Measurements from ENCODE around the gene PGBD5.

The PGBD5 gene

DNA sequence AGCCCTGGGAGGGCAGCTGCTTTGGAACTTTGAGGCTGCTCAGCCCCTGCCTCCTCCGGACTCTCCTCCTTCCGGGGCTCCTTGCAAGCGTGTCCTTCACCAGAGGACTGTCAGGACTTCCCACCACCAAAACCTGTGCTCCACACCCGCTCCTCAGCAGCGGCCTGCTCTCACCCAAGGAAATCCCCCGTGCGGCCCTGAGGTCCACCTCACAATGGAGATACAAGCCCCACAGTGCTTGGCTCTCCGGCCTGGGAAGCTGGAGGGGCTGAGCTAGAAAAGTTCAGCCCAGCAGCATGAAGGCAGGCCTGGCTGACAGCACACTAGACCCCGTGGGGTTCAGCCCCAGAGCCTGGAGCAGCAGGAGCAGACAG is 33.6 kb downstream of the PGBD5 start:
- DNase-seq = no peak
- H3K4me1 ChIP-seq (ENCODE audit: control extremely low read depth in 1 of 4, control insufficient read depth in 4 of 4, insufficient read depth in 4 of 4, low read length in 3 of 4) = no peaks in the 10 kb centered on the region
- WGBS (ENCODE audit: insufficient coverage) = 72% methylated on average over 7 of the region's 9 CpGs
- H3K27me3 ChIP-seq (replicated peaks in 2 of 5; ENCODE audit: control insufficient read depth in 4 of 5, insufficient read depth in 5 of 5, low read length in 4 of 5) = peaks cover 0 to 18% (median 5%) of the 10 kb centered on the region in 5 experiments
- CTCF ChIA-PET = no interaction called here
- H3K9me3 ChIP-seq (ENCODE audit: control extremely low read depth in 1 of 5, control insufficient read depth in 4 of 5, insufficient read depth in 2 of 5, low read depth in 1 of 5, low read length in 4 of 5) = peaks cover 0 to 15% (median 0%) of the 10 kb centered on the region in 5 experiments
- H3K36me3 ChIP-seq (ENCODE audit: control insufficient read depth in 4 of 4, insufficient read depth in 4 of 4, low read length in 3 of 4) = no peaks in the 10 kb centered on the region
- H3K27ac ChIP-seq (ENCODE audit: insufficient read depth in 1 of 2, low read depth in 1 of 2, low read length in 2 of 2, poor library complexity in 1 of 2, severe bottlenecking in 2 of 2) = no peak overlapping the region
- POLR2A ChIA-PET = no interaction called here
- no peak overlapping the region for H3K4me3 ChIP-seq (ENCODE audit: control insufficient read depth in 1 of 7, extremely low read depth in 1 of 7, insufficient read depth in 4 of 7, low read depth in 2 of 7, low read length in 6 of 7)

DNA sequence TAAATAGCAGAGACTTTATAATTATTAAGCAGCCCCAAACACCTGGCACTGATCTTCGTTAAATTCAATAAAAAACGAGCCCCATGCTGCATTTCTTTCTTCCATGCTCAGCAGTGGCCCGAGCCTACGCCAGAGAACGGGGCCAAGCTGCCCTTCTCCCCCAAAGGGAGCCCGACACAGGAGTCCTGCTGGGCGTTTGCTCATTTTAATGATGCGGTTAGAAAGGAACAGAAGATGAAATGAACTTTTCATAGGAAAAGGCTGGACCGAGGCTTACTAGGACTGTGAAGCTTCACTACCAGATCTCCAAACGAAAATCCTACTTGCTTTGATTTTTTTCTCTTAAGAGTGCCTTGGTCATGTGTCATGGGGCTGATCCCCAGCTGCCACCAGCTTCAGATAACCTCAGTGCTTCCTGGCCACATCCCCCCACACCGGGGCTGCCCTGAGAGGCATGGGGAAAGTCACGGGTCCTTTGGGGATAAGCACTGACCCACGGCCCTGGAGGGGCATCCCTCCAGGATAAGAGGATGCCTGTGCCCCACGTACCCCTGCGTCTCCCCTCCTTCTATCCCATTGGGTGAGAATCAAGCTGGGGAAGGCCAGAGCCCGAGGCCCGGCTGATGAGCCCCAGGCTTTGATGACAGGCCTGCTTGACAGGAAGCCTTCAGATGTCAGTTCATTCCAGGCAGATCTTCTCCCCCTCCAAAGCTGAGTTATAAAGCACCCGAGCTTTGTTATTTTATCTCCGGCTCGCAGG is 34.2 kb downstream of the PGBD5 start:
- Histone ChIP-seq H3K27me3 (replicated peaks in 2 of 5; ENCODE audit: control insufficient read depth in 4 of 5, insufficient read depth in 5 of 5, low read length in 4 of 5) (peaks cover 0 to 18% (median 5%) of the 10 kb centered on the region in 5 experiments), H3K4me3 (ENCODE audit: control insufficient read depth in 1 of 7, extremely low read depth in 1 of 7, insufficient read depth in 4 of 7, low read depth in 2 of 7, low read length in 6 of 7) (no peak overlapping the region), H3K36me3 (ENCODE audit: control insufficient read depth in 4 of 4, insufficient read depth in 4 of 4, low read length in 3 of 4) (no peaks in the 10 kb centered on the region), H3K4me1 (ENCODE audit: control extremely low read depth in 1 of 4, control insufficient read depth in 4 of 4, insufficient read depth in 4 of 4, low read length in 3 of 4) (no peaks in the 10 kb centered on the region), H3K27ac (ENCODE audit: insufficient read depth in 1 of 2, low read depth in 1 of 2, low read length in 2 of 2, poor library complexity in 1 of 2, severe bottlenecking in 2 of 2) (no peak overlapping the region), H3K9me3 (ENCODE audit: control extremely low read depth in 1 of 5, control insufficient read depth in 4 of 5, insufficient read depth in 2 of 5, low read depth in 1 of 5, low read length in 4 of 5) (peaks cover 0 to 15% (median 0%) of the 10 kb centered on the region in 5 experiments)
- 55% methylated on average over 20 of the region's 20 CpGs for WGBS (ENCODE audit: insufficient coverage)
- ChIA-PET CTCF (no interaction called here), POLR2A (no interaction called here)
- no peak for DNase-seq

DNA sequence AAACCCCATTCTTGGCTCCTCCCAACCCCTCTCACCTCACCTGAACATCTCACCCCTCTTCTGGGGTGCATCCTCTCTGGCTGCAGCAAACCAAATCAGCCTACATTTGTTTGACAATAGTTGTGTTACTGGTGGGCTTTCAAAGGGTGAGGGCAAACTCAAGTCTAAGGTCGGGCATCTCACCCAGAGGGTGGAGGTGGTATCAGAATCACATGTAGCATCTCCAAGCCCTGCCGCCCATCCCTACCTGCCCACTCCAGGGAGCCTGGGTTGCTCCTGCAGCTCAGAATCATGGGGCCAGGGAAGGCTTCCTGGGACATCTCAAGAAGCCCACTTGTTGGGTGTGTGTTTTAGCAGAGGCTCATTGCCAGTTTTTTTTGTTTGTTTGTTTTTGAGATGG is 35.8 kb downstream of the PGBD5 start:
- WGBS (ENCODE audit: insufficient coverage) = no CpG with 5 or more reads among the region's 2 CpGs
- H3K9me3 ChIP-seq (ENCODE audit: control extremely low read depth in 1 of 5, control insufficient read depth in 4 of 5, insufficient read depth in 2 of 5, low read depth in 1 of 5, low read length in 4 of 5) = peaks cover 0 to 15% (median 0%) of the 10 kb centered on the region in 5 experiments
- ChIA-PET CTCF (no interaction called here), POLR2A (no interaction called here)
- no peak for DNase-seq
- no peaks in the 10 kb centered on the region for H3K36me3 ChIP-seq (ENCODE audit: control insufficient read depth in 4 of 4, insufficient read depth in 4 of 4, low read length in 3 of 4)
- H3K27ac ChIP-seq (ENCODE audit: insufficient read depth in 1 of 2, low read depth in 1 of 2, low read length in 2 of 2, poor library complexity in 1 of 2, severe bottlenecking in 2 of 2) = no peak overlapping the region
- no peak overlapping the region for H3K4me3 ChIP-seq (ENCODE audit: control insufficient read depth in 1 of 7, extremely low read depth in 1 of 7, insufficient read depth in 4 of 7, low read depth in 2 of 7, low read length in 6 of 7)
- H3K27me3 ChIP-seq (replicated peaks in 2 of 5; ENCODE audit: control insufficient read depth in 4 of 5, insufficient read depth in 5 of 5, low read length in 4 of 5) = peaks cover 0 to 18% (median 5%) of the 10 kb centered on the region in 5 experiments
- no peaks in the 10 kb centered on the region for H3K4me1 ChIP-seq (ENCODE audit: control extremely low read depth in 1 of 4, control insufficient read depth in 4 of 4, insufficient read depth in 4 of 4, low read length in 3 of 4)

DNA sequence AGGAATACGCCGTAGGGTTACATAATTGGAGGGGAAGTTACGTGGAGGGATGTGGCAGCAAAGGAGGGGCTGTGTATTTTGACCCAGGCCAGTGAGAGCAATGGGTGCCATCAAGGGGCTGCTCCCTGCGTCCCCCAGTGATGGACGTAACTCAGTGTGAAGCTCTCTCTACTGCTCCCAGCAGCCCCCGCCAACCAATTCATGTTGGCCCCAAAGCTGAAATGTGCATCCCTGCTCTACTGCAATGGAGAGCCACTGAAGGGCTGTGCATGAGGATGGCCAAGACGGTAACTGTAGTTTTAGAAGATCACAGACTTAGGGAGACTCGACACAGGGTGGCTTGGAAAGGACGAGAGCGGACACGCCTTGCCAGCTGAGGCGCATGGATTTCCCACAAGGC is 38.3 kb downstream of the PGBD5 start:
- POLR2A ChIA-PET = no interaction called here
- CTCF ChIA-PET = no interaction called here
- DNase-seq = no peak
- H3K9me3 ChIP-seq (ENCODE audit: control extremely low read depth in 1 of 5, control insufficient read depth in 4 of 5, insufficient read depth in 2 of 5, low read depth in 1 of 5, low read length in 4 of 5) = peaks cover 0 to 11% (median 0%) of the 10 kb centered on the region in 5 experiments
- H3K27ac ChIP-seq (ENCODE audit: insufficient read depth in 1 of 2, low read depth in 1 of 2, low read length in 2 of 2, poor library complexity in 1 of 2, severe bottlenecking in 2 of 2) = no peak overlapping the region
- no peaks in the 10 kb centered on the region for H3K36me3 ChIP-seq (ENCODE audit: control insufficient read depth in 4 of 4, insufficient read depth in 4 of 4, low read length in 3 of 4)
- no peak overlapping the region for H3K4me3 ChIP-seq (ENCODE audit: control insufficient read depth in 1 of 7, extremely low read depth in 1 of 7, insufficient read depth in 4 of 7, low read depth in 2 of 7, low read length in 6 of 7)
- 100% methylated on average over 12 of the region's 12 CpGs for WGBS (ENCODE audit: insufficient coverage)
- peaks cover 0 to 16% (median 5%) of the 10 kb centered on the region in 5 experiments for H3K27me3 ChIP-seq (replicated peaks in 2 of 5; ENCODE audit: control insufficient read depth in 4 of 5, insufficient read depth in 5 of 5, low read length in 4 of 5)
- no peaks in the 10 kb centered on the region for H3K4me1 ChIP-seq (ENCODE audit: control extremely low read depth in 1 of 4, control insufficient read depth in 4 of 4, insufficient read depth in 4 of 4, low read length in 3 of 4)

DNA sequence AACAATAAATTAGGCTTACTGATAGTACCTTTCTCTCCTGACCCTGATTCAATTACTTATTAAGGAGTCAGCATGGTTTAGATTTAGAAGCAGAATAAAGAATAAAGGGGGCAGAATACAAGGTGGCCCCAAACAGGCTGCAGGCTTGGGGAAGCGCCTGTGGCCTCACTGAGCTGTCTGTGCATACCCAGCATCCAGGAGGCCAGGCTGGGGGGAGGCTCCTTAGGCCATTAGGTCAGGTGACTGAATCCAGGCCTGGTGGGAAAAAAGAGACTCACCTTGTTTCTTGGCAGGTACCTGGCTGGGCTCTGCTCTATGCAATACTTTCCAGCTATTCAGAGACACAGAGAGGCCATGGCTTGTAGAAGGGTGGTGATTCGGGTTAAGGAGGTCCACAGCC is 38.8 kb downstream of the PGBD5 start:
- H3K27me3 ChIP-seq (replicated peaks in 2 of 5; ENCODE audit: control insufficient read depth in 4 of 5, insufficient read depth in 5 of 5, low read length in 4 of 5) = peaks cover 0 to 13% (median 5%) of the 10 kb centered on the region in 5 experiments
- H3K4me3 ChIP-seq (ENCODE audit: control insufficient read depth in 1 of 7, extremely low read depth in 1 of 7, insufficient read depth in 4 of 7, low read depth in 2 of 7, low read length in 6 of 7) = no peak overlapping the region
- no peak overlapping the region for H3K27ac ChIP-seq (ENCODE audit: insufficient read depth in 1 of 2, low read depth in 1 of 2, low read length in 2 of 2, poor library complexity in 1 of 2, severe bottlenecking in 2 of 2)
- ChIA-PET CTCF (no interaction called here), POLR2A (no interaction called here)
- WGBS (ENCODE audit: insufficient coverage) = 100% methylated on average over 2 of the region's 2 CpGs
- peaks cover 0 to 6% (median 0%) of the 10 kb centered on the region in 5 experiments for H3K9me3 ChIP-seq (ENCODE audit: control extremely low read depth in 1 of 5, control insufficient read depth in 4 of 5, insufficient read depth in 2 of 5, low read depth in 1 of 5, low read length in 4 of 5)
- no peaks in the 10 kb centered on the region for H3K4me1 ChIP-seq (ENCODE audit: control extremely low read depth in 1 of 4, control insufficient read depth in 4 of 4, insufficient read depth in 4 of 4, low read length in 3 of 4)
- H3K36me3 ChIP-seq (ENCODE audit: control insufficient read depth in 4 of 4, insufficient read depth in 4 of 4, low read length in 3 of 4) = no peaks in the 10 kb centered on the region
- no peak for DNase-seq

DNA sequence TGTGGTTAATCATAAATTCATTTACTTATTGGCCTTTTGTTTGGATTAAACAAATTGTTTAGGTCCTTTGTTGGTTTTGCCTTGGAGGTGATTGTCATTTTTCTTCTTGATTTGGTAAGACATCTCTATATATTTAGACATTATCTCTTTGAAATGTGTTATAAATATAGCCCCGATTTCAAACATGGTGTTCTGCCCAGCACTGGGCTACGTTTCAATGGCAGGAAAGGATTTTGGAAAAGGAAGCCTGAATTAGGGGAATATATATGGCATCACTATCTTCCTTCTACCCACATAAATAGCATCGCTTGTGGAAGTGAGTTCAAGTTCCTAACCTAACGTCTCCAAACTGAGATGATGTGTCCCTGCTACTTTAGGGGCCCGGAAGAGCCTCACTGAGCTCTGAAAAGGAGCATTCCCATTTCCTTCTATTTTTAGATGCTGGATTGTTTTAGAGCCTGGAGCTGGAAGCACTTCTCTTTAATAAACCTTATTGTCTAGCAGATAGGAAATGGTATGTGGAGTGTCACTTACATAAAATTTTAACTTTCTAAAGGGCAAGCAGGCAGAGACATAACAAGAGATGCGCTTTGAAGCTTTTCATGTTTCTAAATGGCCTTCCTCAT is 39.4 kb downstream of the PGBD5 start:
- Histone ChIP-seq H3K4me1 (ENCODE audit: control extremely low read depth in 1 of 4, control insufficient read depth in 4 of 4, insufficient read depth in 4 of 4, low read length in 3 of 4) (no peaks in the 10 kb centered on the region), H3K27me3 (replicated peaks in 2 of 5; ENCODE audit: control insufficient read depth in 4 of 5, insufficient read depth in 5 of 5, low read length in 4 of 5) (peaks cover 0 to 7% (median 1%) of the 10 kb centered on the region in 5 experiments), H3K36me3 (ENCODE audit: control insufficient read depth in 4 of 4, insufficient read depth in 4 of 4, low read length in 3 of 4) (no peaks in the 10 kb centered on the region), H3K4me3 (ENCODE audit: control insufficient read depth in 1 of 7, extremely low read depth in 1 of 7, insufficient read depth in 4 of 7, low read depth in 2 of 7, low read length in 6 of 7) (no peak overlapping the region), H3K27ac (ENCODE audit: insufficient read depth in 1 of 2, low read depth in 1 of 2, low read length in 2 of 2, poor library complexity in 1 of 2, severe bottlenecking in 2 of 2) (no peak overlapping the region), H3K9me3 (ENCODE audit: control extremely low read depth in 1 of 5, control insufficient read depth in 4 of 5, insufficient read depth in 2 of 5, low read depth in 1 of 5, low read length in 4 of 5) (peaks cover 0 to 2% (median 0%) of the 10 kb centered on the region in 5 experiments)
- CTCF ChIA-PET = no interaction called here
- WGBS (ENCODE audit: insufficient coverage) = 100% methylated on average over 1 of the region's 6 CpGs
- no peak for DNase-seq
- POLR2A ChIA-PET = no interaction called here

DNA sequence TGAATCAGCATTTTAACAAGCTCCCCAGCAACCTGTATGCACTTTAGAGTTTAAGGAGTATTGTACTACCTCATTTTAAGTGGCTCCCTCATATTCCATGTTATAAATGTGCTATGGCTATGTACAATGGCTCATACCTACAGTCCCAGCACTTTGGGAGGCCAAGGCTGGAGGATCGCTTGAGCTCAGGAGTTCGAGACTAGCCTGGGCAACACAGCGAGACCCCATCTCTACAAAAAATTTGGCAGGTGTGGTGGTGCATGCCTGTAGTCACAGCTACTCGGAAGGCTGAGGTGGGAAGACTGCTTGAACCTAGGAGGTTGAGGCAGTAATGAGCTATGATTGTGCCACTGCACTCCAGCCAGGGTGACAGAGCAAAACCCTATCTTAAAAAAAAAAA is 40.2 kb downstream of the PGBD5 start:
- ChIA-PET POLR2A (interaction anchor here (0.6 kb wide), 1 partner anchor 548 kb away, joined by 3 read pairs; no protein-coding TSS in a partner anchor), CTCF (no interaction called here)
- H3K9me3 ChIP-seq (ENCODE audit: control extremely low read depth in 1 of 5, control insufficient read depth in 4 of 5, insufficient read depth in 2 of 5, low read depth in 1 of 5, low read length in 4 of 5) = peaks cover 0 to 2% (median 0%) of the 10 kb centered on the region in 5 experiments
- no peak overlapping the region for H3K4me3 ChIP-seq (ENCODE audit: control insufficient read depth in 1 of 7, extremely low read depth in 1 of 7, insufficient read depth in 4 of 7, low read depth in 2 of 7, low read length in 6 of 7)
- no peaks in the 10 kb centered on the region for H3K4me1 ChIP-seq (ENCODE audit: control extremely low read depth in 1 of 4, control insufficient read depth in 4 of 4, insufficient read depth in 4 of 4, low read length in 3 of 4)
- WGBS (ENCODE audit: insufficient coverage) = 100% methylated on average over 3 of the region's 4 CpGs
- H3K27me3 ChIP-seq (replicated peaks in 2 of 5; ENCODE audit: control insufficient read depth in 4 of 5, insufficient read depth in 5 of 5, low read length in 4 of 5) = peaks cover 0 to 5% (median 0%) of the 10 kb centered on the region in 5 experiments
- H3K27ac ChIP-seq (ENCODE audit: insufficient read depth in 1 of 2, low read depth in 1 of 2, low read length in 2 of 2, poor library complexity in 1 of 2, severe bottlenecking in 2 of 2) = no peak overlapping the region
- DNase-seq = no peak
- no peaks in the 10 kb centered on the region for H3K36me3 ChIP-seq (ENCODE audit: control insufficient read depth in 4 of 4, insufficient read depth in 4 of 4, low read length in 3 of 4)
